GOT3 (cell line): ENCODE data around the gene RAD51C.
"Not testable (repeated sequence)": the region's sequence is repeated elsewhere in the genome, so short reads cannot be mapped to it uniquely, and the experiment has no call there.

Source experiments
- DNase-seq: peaks from one replicate; lab custom pipeline; 2025; ENCODE audit warnings: mixed read lengths; lab: John Stamatoyannopoulos, UW

The RAD51C gene

DNA sequence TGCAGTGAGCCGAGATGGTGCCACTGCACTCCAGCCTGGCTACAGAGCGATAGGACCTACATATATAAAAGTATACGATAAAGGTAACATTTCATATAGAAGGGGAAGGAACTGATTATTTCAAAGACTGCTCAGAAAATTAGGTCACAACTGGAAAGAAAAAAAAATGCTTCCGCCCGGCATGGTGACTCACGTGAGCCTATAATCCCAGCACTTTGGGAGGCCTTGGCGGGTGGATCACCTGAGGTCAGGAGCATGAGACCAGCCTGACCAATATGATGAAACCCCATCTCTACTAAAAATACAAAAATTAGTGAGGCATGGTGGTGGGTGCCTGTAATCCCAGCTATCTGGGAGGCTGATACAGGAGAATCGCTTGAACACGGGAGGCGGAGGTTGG, 8.4 kb upstream of the RAD51C start:
- no peak for DNase-seq

DNA sequence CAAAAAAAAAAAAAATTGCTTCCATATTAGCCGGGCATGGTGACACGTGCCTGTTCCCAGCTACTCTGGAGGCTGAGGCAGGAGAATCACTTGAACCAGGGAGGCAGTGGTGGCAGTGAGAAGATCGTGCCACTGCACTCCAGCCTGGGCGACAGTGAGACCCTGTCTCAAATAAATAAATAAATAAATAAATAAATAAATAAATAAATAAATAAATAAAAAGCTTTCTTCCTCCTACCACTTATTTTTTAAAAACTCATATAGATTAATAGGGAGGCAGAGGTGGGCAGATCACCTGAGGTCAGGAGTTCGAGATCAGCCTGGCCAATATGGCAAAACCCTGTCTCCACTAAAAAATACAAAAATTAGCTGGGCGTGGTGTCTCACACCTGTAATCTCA, 7.9 kb upstream of the RAD51C start:
- not testable (repeated sequence) for DNase-seq

GRCh38 chr17:58686980-58687379, 5.4 kb upstream of the RAD51C start:
- no peak for DNase-seq

GRCh38 chr17:58688521-58688920, 3.9 kb upstream of the RAD51C start:
- no peak for DNase-seq

DNA sequence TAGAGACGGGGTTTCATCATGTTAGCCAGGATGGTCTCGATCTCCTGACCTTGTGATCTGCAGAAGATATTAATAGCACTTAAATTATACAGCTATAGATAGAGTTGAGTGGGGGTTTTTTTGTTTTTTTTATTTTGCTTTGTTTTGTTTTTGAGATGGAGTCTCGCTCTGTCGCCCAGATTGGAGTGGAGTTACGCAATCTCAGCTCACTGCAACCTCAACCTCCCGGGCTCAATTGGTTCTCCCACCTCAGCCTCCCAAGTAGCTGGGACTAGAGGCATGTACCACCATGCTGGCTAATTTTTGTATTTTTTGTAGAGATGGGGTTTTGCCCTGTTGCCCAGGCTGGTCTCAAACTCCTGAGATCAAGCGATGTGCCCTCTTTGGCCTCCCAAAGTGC, 2.4 kb upstream of the RAD51C start:
- not testable (repeated sequence) for DNase-seq

- no peak for DNase-seq
Measured at GRCh38 chr17:58691701-58692238, 632 bp upstream of the RAD51C start, which contains the start of gene TEX14. TEX14 (minus strand) TSS chr17:58692045; CDS start chr17:58652001, 40,044 bp downstream.

DNA sequence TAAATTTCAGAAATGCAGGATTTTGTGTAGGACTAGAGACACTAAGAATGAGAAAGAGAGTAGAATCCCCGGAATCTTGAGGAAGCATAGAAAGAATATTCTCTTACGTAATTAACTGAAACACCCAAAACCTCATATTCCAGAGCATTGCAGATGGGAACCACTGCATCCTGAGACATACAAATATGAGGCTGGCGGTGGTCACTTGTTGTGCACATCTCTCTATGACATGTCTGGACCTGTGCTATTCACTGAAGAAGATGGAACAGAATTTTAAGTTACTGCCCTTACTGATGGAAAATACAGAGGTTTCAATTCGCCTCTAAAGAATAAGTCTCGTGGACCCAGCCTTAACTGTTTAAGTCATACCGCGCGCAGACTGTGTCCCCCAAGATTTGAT, 806 bp downstream of the RAD51C start:
- no peak for DNase-seq

GRCh38 chr17:58693751-58694150, 1.3 kb downstream of the RAD51C start:
- DNase-seq = no peak

- no peak for DNase-seq
Measured at GRCh38 chr17:58694302-58694701, 1.9 kb downstream of the RAD51C start.

DNA sequence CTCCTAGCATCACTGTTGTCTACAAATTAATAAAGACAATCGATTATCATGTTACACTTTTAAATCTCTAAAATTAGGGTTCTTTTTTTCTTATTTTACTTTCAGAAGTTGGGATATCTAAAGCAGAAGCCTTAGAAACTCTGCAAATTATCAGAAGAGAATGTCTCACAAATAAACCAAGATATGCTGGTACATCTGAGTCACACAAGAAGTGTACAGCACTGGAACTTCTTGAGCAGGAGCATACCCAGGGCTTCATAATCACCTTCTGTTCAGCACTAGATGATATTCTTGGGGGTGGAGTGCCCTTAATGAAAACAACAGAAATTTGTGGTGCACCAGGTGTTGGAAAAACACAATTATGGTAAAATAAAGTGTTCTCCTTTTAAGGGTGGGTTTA, 2.4 kb downstream of the RAD51C start:
- no peak for DNase-seq

DNA sequence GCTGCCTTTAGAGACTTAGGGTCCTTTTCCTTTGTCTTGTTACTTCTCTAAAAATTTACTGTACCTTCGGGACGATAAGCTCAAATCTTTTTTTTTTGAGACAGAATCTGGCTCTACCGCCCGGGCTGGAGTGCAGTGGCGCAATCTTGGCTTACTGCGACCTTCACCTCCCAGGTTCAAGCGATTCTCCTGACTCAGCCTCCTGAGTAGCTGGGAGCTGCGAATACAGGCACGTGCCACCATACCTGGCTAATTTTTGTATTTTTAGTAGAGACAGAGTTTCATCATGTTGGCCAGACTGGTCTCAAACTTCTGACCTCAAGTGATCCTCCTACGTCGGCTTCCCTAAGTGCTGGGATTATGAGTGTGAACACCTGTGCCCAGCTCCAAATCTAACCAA, 7.4 kb downstream of the RAD51C start:
- DNase-seq = no peak

- no peak for DNase-seq
Measured at GRCh38 chr17:58702045-58702476, 9.7 kb downstream of the RAD51C start.

GRCh38 chr17:58702708-58703107, 10.3 kb downstream of the RAD51C start:
- DNase-seq = no peak

GRCh38 chr17:58703137-58703915, 10.9 kb downstream of the RAD51C start:
- no peak for DNase-seq

GRCh38 chr17:58703916-58704286, 11.5 kb downstream of the RAD51C start:
- DNase-seq = no peak

- DNase-seq = no peak
Measured at GRCh38 chr17:58706351-58707140, 14.1 kb downstream of the RAD51C start.

DNA sequence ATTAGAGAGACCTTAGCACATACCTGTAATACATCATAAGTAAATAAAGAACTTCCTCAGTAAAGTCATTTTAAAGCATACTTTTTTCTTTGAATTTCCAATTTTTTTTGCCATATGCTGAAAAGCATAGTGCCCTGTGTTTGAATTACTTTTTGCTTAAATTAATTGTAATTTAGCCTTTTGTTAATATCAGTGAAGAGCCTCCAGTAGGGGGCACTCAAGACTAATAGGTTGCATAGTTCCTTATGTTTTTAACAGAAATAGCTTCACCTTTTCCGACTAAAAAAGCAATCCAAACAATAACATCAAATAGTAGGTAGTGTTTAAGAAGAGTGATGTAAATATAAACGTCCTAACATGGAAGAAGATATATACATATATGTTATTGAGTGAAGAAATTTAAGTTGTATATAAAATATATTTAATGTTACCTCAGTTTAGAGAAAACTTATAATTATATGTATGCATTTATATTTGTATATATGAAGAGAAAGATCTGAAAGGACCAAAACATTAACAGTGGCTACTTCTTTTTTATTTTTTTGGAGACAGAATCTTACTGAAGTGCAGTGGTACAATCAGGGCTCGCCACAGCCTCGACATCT, 18.6 kb downstream of the RAD51C start:
- no peak for DNase-seq

DNA sequence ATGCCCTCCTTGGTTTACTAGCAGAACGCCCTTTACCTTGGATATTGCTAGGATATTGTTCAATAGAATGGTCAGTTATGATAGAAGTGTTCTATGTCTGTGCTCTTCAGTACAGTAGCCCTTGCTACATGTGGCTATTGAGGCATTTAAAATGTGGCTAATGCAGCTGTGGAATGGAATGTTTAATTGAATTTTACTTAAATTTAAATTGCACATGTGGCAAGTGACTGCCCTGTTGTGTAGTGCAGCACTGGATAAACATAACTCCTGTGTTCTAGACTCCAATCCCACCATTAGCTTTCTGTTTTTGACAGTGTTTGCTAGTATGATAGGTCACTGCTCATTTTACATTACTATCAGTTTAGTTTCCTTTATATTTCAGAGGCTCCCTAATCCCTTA, 29.9 kb downstream of the RAD51C start:
- no peak for DNase-seq

GRCh38 chr17:58722696-58723095, 30.3 kb downstream of the RAD51C start:
- no peak for DNase-seq

DNA sequence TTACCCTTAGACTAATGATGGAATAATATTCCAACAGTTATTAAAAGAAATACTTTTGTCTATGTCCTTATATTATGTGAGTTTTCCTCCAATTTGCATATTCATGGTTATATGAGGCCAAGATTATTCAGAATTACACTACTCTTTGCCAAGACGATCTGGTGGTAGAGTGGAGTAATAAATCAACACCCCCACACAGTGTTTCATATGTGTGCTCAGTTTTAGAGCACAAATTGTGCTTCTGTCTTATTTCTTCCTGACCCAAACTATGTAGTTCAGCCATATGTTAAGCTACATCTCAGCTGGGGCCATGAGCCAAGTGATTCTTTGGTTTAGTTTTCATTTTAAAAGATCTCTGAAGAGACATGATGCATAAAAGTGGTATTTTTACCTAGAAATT, 36.4 kb downstream of the RAD51C start:
- DNase-seq = no peak

GRCh38 chr17:58730937-58731336, 38.5 kb downstream of the RAD51C start:
- no peak for DNase-seq

GRCh38 chr17:58734040-58734439, 41.6 kb downstream of the RAD51C start:
- no peak for DNase-seq

GRCh38 chr17:58734811-58735210, 42.4 kb downstream of the RAD51C start:
- DNase-seq = no peak
